NCI-H446 (cell line): ENCODE data around the gene STON2.
"Not testable (repeated sequence)": the region's sequence is repeated elsewhere in the genome, so short reads cannot be mapped to it uniquely, and the experiment has no call there.

Experiments used
- DNase-seq, 2 experiments: peaks; one replicate each; lab custom pipeline; 2025; lab: John Stamatoyannopoulos, UW

Gene STON2

GRCh38 chr14:81400202-81400678 lies at the start of gene STON2:
Gene STON2, minus strand, starts transcription at chr14:81400324. Its CDS starts 1,942 bp downstream, at chr14:81398382.
- peak; percentile 11 to 72 for DNase-seq

- no peak for DNase-seq
These were observed 49.5 kb upstream of the STON2 start for GRCh38 chr14:81449576-81449975.

- DNase-seq, result peak; percentile 19 to 76
These were observed 49.0 kb upstream of the STON2 start for GRCh38 chr14:81449114-81449513.

GRCh38 chr14:81447021-81447764 lies 47.1 kb upstream of the STON2 start:
- peak; percentile 9 to 76 for DNase-seq

- no peak for DNase-seq
These were observed 46.3 kb upstream of the STON2 start for GRCh38 chr14:81446279-81447007.

- DNase-seq, result no peak
These were observed 41.6 kb upstream of the STON2 start for GRCh38 chr14:81441626-81442134.

- no peak for DNase-seq
These were observed 39.9 kb upstream of the STON2 start for GRCh38 chr14:81440041-81440440.

GRCh38 chr14:81437244-81437643 lies 37.1 kb upstream of the STON2 start:
- no peak for DNase-seq

GRCh38 chr14:81436296-81437138 lies 36.4 kb upstream of the STON2 start:
- peak; percentile 54 to 92 for DNase-seq

- DNase-seq, result peak in 1 of 2 experiments; percentile 54
These were observed 35.5 kb upstream of the STON2 start for GRCh38 chr14:81435391-81436295.

- no peak for DNase-seq
These were observed 34.9 kb upstream of the STON2 start for GRCh38 chr14:81435048-81435390.

- DNase-seq, result no peak
These were observed 34.1 kb upstream of the STON2 start for GRCh38 chr14:81434230-81434629.

GRCh38 chr14:81433378-81433777 lies 33.3 kb upstream of the STON2 start:
- DNase-seq, result no peak

GRCh38 chr14:81432219-81432661 lies 32.1 kb upstream of the STON2 start:
- DNase-seq, result no peak

- DNase-seq, result no peak
These were observed 30.1 kb upstream of the STON2 start for GRCh38 chr14:81430235-81430634.

GRCh38 chr14:81429749-81430148 lies 29.6 kb upstream of the STON2 start:
- not testable (repeated sequence) for DNase-seq

- no peak for DNase-seq
These were observed 28.9 kb upstream of the STON2 start for GRCh38 chr14:81429028-81429427.

GRCh38 chr14:81427348-81428058 lies 27.4 kb upstream of the STON2 start:
- DNase-seq, result no peak

GRCh38 chr14:81423504-81423903 lies 23.4 kb upstream of the STON2 start:
- DNase-seq, result no peak

- DNase-seq, result no peak
These were observed 18.1 kb upstream of the STON2 start for GRCh38 chr14:81418057-81418790.
